Left ventricle myocardium inferior (tissue), 1 donor: ENCODE results near the gene ZBTB48. TPM values are rescaled to one million over a fixed set of nuclear protein-coding genes. Genes with fewer than 3 reads are reported as not detected.

ENCODE experiments used
- DNase-seq: peaks from one replicate; pipeline ENCODE4 v3.0.0-alpha.2; 2020
- H3K27ac ChIP-seq: fragments of 200-600 bp; replicated peaks from 2 replicates; pipeline ENCODE4 v1.8.0; 2021
- H3K27me3 ChIP-seq: fragments of 200-600 bp; 2 replicates; pipeline ENCODE4 v1.8.0; 2021; ENCODE audit warnings: low read depth
- H3K36me3 ChIP-seq: fragments of 200-600 bp; 2 replicates; pipeline ENCODE4 v1.8.0; 2021
- H3K4me1 ChIP-seq: fragments of 200-600 bp; 2 replicates; pipeline ENCODE4 v1.8.0; 2021
- H3K4me3 ChIP-seq: fragments of 200-600 bp; 2 replicates; pipeline ENCODE4 v1.8.0; 2021; ENCODE audit warnings: mild to moderate bottlenecking, moderate library complexity
- H3K9me3 ChIP-seq: fragments of 200-600 bp; replicated peaks from 2 replicates; pipeline ENCODE4 v1.8.0; 2021
- intact Hi-C: fragments of 100-400 bp; cut with micrococcal nuclease; formaldehyde crosslinking; loops from one replicate; pipeline ENCODE4 v1.11.0; 2022
- total RNA-seq: library from RNA; stranded (reverse); fragmentation: NEBNext Ultra II Directional; extraction: Animal tissue kit (Norgen Biotek cat#: 25700); gene quantifications from one replicate; pipeline ENCODE4 v1.2.1, GENCODE V29; 2021
- TF ChIP-seq, protein P1 (sequence below): fragments of 200-600 bp; IDR thresholded peaks from 2 replicates; pipeline ENCODE4 v1.8.0; 2021; ENCODE audit warnings: antibody characterized with exemption, mild to moderate bottlenecking, borderline replicate concordance
- donor health status: DM: no; HTN: yes; CAD: no; lungs with severe emphysema.

The ZBTB48 gene
- total RNA-seq, 1 donor from 2014 or later = 12.9 TPM

- Histone ChIP-seq H3K36me3 (no peaks in the 10 kb centered on the region), H3K4me1 (peaks cover 2% of the 10 kb centered on the region), H3K27me3 (peaks cover under 1% of the 10 kb centered on the region), H3K4me3 (no peak overlapping the region), H3K27ac (no peak overlapping the region), H3K9me3 (no peaks in the 10 kb centered on the region)
- DNase-seq = no peak
- intact Hi-C loops = no loop called here
- TF ChIP-seq, protein P1, sequence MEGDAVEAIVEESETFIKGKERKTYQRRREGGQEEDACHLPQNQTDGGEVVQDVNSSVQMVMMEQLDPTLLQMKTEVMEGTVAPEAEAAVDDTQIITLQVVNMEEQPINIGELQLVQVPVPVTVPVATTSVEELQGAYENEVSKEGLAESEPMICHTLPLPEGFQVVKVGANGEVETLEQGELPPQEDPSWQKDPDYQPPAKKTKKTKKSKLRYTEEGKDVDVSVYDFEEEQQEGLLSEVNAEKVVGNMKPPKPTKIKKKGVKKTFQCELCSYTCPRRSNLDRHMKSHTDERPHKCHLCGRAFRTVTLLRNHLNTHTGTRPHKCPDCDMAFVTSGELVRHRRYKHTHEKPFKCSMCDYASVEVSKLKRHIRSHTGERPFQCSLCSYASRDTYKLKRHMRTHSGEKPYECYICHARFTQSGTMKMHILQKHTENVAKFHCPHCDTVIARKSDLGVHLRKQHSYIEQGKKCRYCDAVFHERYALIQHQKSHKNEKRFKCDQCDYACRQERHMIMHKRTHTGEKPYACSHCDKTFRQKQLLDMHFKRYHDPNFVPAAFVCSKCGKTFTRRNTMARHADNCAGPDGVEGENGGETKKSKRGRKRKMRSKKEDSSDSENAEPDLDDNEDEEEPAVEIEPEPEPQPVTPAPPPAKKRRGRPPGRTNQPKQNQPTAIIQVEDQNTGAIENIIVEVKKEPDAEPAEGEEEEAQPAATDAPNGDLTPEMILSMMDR = no peak
Observed at GRCh38 chr1:6560267-6560666, 19.5 kb upstream of the ZBTB48 start.

- no peak for DNase-seq
- no peaks in the 10 kb centered on the region for H3K9me3 ChIP-seq
- no peak overlapping the region for H3K27ac ChIP-seq
- intact Hi-C loops = no loop called here
- TF ChIP-seq, protein P1 = no peak
- no peaks in the 10 kb centered on the region for H3K4me1 ChIP-seq
- no peaks in the 10 kb centered on the region for H3K36me3 ChIP-seq
- no peak overlapping the region for H3K4me3 ChIP-seq
- H3K27me3 ChIP-seq = peaks cover 8% of the 10 kb centered on the region
Observed at GRCh38 chr1:6569033-6569432, 10.8 kb upstream of the ZBTB48 start.

DNA sequence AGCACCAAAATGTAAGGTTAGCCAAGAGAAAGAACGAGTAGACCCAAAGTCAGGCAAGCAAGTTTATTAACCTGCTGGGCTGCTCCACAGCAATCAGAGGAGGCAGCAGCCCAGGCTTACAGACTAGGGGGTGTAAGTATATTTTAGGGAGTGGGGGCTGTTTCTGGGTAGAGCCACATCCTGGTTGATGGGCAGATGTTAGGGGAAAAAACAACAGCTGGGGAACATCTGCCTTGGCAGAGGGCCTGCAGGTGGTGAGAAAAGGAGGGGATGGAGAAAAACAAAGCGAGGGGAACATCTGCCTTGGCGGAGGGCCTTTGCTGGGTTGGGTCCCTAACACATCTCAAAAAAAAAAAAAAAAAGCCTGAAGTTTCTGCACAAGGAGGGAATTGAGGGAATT is 9.7 kb upstream of the ZBTB48 start:
- intact Hi-C loops = no loop called here
- Histone ChIP-seq H3K4me1 (no peaks in the 10 kb centered on the region), H3K27me3 (peaks cover 8% of the 10 kb centered on the region), H3K36me3 (no peaks in the 10 kb centered on the region), H3K9me3 (no peaks in the 10 kb centered on the region), H3K4me3 (no peak overlapping the region), H3K27ac (no peak overlapping the region)
- no peak for DNase-seq
- TF ChIP-seq, protein P1 = no peak

GRCh38 chr1:6570987-6571386 is 8.8 kb upstream of the ZBTB48 start:
- H3K36me3 ChIP-seq = no peaks in the 10 kb centered on the region
- no peak overlapping the region for H3K4me3 ChIP-seq
- TF ChIP-seq, protein P1 = no peak
- H3K27ac ChIP-seq = no peak overlapping the region
- no peaks in the 10 kb centered on the region for H3K4me1 ChIP-seq
- DNase-seq = no peak
- intact Hi-C loops = no loop called here
- peaks cover under 1% of the 10 kb centered on the region for H3K27me3 ChIP-seq
- no peaks in the 10 kb centered on the region for H3K9me3 ChIP-seq

DNA sequence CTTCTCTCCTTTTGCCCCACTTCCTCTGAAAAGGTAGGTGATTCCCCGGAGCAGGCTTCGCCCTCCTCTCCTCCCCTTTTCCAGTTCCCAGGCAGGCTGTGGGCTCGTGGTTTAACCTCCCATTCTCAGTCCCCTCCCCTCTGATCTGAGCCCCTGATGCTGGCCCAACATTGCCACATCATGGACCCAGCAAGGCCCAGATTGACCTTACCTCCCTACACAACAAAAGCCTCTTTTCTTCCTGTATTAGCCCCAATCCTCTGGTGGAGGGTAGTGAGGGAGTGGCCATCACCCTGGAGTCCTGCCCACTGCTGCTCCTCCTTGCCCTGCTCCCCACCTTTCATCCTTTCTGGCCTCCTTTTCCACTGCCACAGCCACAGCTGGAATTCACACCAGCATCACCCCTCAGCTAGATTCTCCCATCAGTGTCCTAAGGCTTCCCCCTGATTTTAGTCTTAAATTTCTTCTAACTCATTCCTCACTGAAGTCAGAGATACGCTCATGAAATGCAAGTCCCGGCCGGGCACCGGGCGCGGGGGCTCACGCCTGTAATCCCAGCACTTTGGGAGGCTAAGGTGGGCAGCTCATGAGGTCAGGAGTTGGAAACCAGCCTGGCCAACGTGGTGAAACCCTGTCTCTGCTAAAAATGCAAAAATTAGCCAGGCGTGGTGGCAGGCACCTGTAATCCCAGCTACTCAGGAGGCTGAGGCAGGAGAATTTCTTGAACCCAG is 7.0 kb upstream of the ZBTB48 start:
- intact Hi-C loops = no loop called here
- Histone ChIP-seq H3K4me3 (no peak overlapping the region), H3K27me3 (no peaks in the 10 kb centered on the region), H3K4me1 (peaks cover 2% of the 10 kb centered on the region), H3K36me3 (no peaks in the 10 kb centered on the region), H3K27ac (no peak overlapping the region), H3K9me3 (no peaks in the 10 kb centered on the region)
- TF ChIP-seq, protein P1 = no peak
- no peak for DNase-seq
